ENCODE results near the gene EGF.

GRCh38 chr4:110008540-110008939 is 95.9 kb downstream of the EGF start:
- TF ChIP-seq CTCF (IDR thresholded peaks at IDR 0.05) = no peak
- no peak for TF ChIP-seq POLR2A (IDR thresholded peaks at IDR 0.05)

All from heart left ventricle (tissue), 13 donors.